HG03045 (cell line): ENCODE data around the gene P4HA1.

Experiments used
- ATAC-seq: cut with Tn5 transposase; IDR thresholded peaks from one replicate; pipeline ENCODE4 v1.9.1; 2021; ENCODE audit warnings: mild to moderate bottlenecking, moderate library complexity; ENCODE audit not compliant: unreplicated experiment

The P4HA1 gene

GRCh38 chr10:73094986-73095480 is 1.6 kb downstream of the P4HA1 start:
- no peak for ATAC-seq

GRCh38 chr10:73093922-73094850 is 2.5 kb downstream of the P4HA1 start:
- no peak for ATAC-seq

DNA sequence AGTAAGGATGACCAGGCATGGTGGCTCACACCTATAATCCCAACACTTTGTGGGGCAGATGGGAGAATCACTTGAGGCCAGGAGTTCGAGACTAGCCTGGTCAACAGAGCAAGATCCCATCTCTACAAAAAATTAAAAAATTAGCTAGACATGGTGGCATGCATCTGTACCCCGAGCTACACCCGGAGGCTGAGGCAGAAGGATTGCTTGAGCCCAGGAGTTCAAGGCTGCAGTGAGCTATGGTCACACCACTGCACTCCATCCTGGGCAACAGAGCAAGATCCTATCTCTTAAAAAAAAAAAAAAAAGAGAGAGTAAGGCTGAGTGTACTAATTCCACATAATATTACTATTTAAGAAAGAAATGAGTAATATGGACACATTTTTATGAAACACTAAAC is 3.8 kb downstream of the P4HA1 start:
- ATAC-seq, result no peak

GRCh38 chr10:73088304-73088703 is 8.4 kb downstream of the P4HA1 start:
- no peak for ATAC-seq

DNA sequence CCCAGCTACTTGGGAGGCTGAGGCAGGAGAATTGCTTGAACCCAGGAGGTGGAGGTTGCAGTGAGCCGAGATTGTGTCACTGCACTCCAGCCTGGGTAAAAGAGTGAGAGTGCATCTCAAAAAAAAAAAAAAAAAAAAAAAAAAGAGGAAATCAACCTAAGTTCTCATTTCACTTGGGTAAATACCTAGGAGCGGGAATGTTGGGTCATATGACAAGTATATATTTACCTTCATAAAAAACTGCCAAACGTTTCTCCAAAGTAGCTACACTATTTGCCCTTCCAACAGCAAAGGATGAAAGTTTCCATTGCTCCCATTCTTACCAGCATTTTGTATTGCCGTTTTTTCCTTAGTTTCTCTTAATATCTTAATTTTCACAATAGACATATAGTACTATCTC is 9.8 kb downstream of the P4HA1 start:
- ATAC-seq, result no peak

GRCh38 chr10:73084209-73084608 is 12.5 kb downstream of the P4HA1 start:
- no peak for ATAC-seq

DNA sequence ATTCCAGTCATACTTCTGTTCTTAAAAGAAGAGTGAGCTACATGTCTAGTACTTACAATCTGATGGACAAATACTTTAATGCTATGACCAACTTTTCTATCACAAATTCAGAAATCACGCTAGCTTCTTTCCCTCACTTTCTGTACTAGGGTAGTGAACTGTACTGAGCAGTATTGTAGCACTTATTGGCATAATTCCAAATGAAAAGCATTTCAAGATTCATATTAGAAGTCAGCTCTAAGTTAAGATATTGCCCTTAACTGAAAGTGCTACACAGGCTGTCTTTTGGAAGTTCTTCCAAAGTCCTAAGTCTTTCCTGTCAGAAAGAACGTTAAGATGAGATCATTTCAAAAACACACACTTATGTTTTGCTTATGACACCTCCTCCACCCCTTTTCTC is 13.4 kb downstream of the P4HA1 start:
- no peak for ATAC-seq

DNA sequence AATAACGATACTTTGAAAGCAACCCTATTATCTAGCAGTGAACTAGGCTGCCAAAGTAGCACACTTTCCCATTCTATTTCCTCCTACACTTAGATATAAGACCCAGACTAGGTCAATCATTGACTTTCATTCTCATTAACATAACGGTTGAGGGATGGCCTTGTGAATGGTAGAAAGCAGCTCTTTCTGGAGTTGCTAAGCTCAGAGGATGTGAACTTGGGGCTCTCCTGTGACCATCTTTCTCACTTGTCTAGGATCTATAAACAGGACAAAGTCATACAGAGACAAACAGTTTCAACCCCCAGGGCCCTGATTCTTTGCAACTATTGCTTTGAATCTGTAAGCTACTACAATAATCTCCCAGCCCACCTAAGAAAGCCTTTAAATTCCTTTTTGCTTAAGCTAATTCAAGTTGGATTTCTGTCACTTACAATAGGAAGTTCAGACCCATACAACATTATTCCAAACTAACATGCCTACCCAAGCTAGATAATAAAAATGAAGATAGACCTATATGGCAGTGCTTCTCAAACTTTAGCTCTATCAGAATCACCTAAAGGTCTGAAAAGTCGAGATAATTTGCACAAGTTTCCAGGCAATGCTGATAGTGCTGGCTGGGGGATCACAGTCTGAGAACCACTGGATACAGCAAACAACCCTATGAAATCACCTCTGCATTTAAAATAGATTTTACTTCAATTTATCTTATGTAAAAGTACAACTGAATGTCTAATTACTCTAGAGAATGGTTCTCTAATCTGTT is 16.7 kb downstream of the P4HA1 start:
- no peak for ATAC-seq

DNA sequence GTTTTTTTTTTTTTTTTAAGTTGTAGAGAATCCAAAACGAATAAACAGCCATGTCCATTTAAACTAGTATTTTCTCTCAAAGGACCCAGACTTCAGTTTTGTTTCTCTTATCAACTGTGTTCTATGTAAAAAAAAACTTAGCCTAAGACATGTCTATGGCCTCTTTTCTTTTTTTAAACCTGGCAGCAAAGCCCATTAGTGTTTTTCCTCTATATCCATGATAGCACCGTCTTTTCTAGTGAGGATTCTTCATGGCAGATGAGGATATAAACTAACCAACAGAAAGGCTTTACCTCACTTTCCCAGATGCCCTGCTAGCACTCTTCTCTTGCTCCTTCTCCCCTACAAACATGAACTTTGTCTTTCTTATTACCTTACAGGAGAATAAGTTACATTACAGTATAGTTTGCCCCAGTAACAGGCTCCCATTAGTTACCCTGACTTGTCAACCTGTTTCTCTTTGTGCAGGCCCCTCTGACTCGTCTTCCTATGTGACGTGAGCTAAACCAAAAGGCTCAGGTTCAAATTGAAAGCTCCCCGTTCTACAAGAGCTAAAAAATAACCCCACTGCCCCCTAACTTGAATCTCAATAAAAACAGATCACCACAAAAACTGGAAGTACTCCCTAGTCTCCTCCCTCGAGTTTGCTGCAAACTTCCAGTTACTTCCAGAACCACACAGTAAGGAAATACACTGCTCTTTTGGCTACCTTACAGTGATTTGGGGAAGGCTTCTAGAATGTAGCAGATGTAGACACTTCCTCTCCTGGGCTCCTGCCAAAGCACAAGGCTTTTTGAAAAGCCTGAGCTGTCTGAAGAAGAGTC is 20.1 kb downstream of the P4HA1 start:
- no peak for ATAC-seq

DNA sequence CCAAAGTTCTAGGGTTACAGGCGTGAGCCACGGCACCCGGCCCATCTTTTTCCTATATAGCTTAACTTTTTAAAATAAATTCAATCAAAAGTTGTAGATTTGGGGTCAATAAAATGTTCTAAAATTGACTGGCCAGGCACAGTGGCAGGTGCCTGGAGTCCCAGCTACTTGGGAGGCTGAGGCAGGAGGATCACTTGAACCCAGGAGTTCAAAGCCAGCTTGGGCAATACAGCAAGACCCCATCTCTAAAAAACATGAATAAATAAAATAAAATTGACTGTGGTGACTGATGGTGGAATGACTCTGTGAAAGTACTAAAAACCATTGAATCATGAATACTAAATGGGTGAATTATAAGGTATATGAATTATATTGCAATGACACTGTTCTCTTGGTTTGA is 20.8 kb downstream of the P4HA1 start:
- ATAC-seq, result no peak

DNA sequence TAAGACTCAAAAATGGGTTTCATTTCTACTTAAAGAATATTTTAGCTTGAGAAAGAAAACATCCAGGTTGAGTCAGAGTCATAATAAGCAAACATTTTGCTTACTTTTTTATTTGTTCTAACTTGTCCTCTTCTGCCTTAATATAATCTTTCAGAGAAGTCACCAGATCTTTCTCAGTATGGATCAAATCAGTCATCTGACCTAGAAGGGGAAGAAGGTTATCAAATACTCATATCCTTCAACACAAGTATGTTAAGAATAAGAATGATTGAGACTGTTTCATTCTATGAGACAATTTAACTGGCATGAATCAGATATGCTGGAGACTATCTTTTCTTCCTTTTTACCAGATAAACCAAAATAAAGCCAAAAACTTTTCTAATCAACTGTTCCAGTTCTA is 23.0 kb downstream of the P4HA1 start:
- ATAC-seq, result no peak

DNA sequence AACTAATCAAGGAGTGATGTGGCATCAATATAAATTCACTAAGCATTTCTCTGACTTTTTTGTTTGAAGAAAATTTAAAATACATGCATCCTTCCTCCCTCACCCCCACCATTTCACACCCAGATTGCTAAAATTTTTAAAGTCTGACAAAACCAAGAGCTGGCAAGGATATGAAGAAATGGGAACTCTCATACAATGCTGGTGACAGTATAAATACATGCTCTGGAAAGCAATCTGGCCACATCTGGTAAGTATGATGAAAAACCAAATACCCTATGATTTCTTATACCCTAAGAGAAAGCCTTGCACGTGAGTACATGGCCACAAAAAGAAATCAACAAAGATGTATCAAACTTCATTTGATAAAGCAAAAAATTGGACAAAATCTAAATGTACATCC is 31.2 kb downstream of the P4HA1 start:
- no peak for ATAC-seq

GRCh38 chr10:73061743-73062142 is 34.9 kb downstream of the P4HA1 start:
- ATAC-seq, result no peak

GRCh38 chr10:73060738-73061635 is 35.7 kb downstream of the P4HA1 start:
- no peak for ATAC-seq

DNA sequence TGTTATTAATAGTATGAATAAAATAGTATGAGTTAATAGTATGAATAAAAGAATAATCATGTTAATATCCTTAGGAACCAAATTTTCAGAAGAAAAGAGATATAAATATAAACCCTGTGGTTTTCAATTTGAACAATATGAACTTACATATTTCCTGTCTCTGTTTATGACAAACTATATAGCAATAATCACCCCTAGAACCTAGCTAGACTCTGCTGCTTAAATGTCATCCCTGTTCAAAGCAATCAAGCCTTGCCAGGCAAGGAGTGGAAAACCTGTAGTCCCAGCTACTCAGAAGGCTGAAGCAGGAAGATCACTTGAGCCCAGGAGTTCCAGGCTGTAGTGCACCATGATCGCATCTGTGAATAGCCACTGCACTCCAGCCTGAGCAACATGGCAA is 36.5 kb downstream of the P4HA1 start:
- ATAC-seq, result no peak

DNA sequence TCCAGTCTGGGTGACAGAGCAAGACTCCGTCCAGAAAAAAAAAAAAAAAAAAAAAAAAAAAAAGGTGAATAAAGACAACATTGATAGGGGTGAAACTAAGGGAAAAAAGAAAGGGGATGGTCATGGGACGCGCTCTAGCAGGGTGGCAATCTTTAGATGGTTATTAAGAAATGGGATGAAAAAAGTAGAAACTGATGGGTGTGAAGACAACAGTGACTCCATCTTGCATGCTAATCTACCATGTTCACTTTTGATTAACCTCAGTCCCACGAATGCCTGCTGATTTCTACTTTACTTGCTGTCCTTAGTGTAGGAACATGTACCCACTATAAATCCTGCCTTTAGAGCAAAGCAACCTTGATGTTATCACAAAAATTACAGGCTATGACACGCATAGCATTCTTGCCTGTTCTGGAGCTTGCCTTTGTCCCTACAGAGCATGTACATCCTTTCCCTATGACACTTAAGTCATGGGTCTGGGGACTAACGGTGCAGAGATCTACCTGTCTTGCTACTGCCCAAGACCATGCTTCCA is 38.5 kb downstream of the P4HA1 start:
- no peak for ATAC-seq

DNA sequence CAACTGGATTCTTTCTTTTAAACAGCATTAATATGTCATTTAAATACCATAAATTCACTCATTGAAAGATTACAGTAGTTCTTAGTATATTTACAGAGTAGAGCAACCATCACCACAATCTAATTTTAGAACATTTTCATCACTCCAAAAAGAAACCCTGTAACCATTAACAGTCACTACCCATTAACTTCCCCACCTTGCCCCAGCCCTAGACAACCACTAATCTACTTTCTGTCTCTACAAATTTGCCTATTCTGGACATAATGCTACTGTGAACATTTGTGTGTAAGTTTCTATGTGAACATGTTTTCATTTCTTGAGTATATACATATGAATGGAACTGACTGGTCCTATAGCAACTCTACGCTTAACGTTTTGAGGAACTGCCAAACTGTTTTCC is 42.4 kb downstream of the P4HA1 start:
- no peak for ATAC-seq

DNA sequence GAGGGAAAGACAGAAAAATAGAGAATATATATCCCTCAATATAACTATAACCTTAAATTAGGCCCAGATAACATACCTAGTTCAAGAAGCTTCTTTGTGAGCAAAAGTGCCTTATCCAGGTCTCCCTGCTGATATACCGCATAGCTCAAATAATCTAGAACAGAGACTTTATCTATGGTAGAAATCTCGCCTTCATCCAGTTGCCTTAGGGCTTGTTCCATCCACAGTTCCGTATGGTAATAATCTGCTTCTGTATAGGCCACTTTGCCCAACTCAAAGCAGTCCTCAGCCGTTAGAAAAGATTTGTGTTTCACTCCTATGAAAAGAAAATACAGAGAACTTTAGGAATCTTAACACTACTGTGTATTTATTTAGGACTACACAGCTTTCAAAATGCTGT is 43.4 kb downstream of the P4HA1 start:
- no peak for ATAC-seq

DNA sequence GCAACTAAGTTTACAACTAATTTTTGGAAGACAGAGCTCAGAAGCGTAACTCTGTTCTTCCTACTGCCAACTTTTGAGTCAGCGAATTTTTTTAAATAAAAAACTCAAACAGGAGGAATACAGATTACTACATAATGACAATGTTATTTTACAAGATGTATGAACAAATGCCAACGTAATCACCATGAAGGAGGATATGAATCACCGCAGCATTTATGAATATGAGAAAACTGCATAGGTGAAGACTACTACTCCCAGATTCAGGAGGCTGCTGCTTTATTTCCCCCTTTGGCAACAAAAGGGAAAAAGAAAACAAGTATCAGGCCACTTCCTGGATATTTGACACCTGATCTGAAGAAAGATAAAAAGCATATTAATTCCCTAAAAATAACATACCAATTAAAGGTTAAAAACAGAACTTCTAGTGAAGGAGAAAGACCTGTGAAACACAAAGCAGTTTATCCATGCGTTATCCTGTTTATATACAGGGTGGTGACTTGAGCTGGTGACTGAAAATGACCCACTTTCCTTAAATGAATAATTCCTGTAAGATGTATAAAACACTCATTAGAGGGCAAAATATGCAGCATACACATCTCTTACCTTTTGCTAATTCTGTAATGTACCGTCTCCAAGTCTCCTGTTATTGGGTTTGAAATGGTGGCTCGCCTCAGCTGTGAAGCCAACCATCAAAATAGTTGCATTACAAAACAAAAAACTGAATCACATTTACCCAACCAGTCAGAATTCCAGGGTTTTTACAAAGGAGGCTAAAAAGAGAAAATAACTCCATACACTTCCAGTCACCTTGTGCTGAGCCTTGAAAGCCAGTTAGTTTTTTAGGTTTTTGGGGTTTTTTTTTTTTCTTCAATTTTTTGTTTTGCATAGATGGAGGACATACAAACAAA is 52.0 kb downstream of the P4HA1 start:
- no peak for ATAC-seq
